HCT116 (cell line): ENCODE results near the gene DYNC1I1. TPM values are rescaled to one million over a fixed set of nuclear protein-coding genes. Genes with fewer than 3 reads are reported as not detected.

Experiments used
- ATAC-seq: fragments of 200-7000 bp; cut with Tn5 transposase; 2 replicates; pipeline ENCODE4 v1.9.1; 2020; ENCODE audit warnings: mild to moderate bottlenecking, moderate library complexity
- BruUV-seq: library from RNA; stranded (reverse); fragments of 400-500 nt; replicated peaks from 2 replicates; lab custom pipeline; 2021; lab: Mats Ljungman, UMichigan
- CTCF ChIA-PET: fragments of 300-600 bp; sonication (Branson Sonifier 250); formaldehyde crosslinking; loops from one replicate; lab custom pipeline; 2021; ENCODE audit warnings: antibody characterized with exemption; lab: Charles Lee
- POLR2A ChIA-PET: fragments of 300-600, 350-600 bp; sonication (Branson Sonifier 250); formaldehyde crosslinking; loops from one replicate; lab custom pipeline; 2021; ENCODE audit warnings: antibody characterized with exemption; lab: Charles Lee
- RAD21 ChIA-PET, 2 experiments: fragments of 300-600 bp; sonication (Branson Sonifier 250); formaldehyde crosslinking; loops; one replicate each; lab custom pipeline; 2023; ENCODE audit warnings: low total read pairs in 2 of 2; ENCODE audit not compliant: uncharacterized antibody in 2 of 2, unreplicated experiment in 2 of 2, low non-redundant PET in 1 of 2; lab: Charles Lee
- DNase-seq: peaks from one replicate; pipeline ENCODE4 v3.0.0-alpha.2; 2010; ENCODE audit warnings: low read depth, low spot score
- H2AFZ ChIP-seq: fragments of 200-600 bp; shearing (Covaris generic), sonication (generic); 2 replicates; pipeline ENCODE4 v1.6.1; 2017; ENCODE audit warnings: low read depth, mixed run types, mixed read lengths, antibody characterized with exemption, low read length; ENCODE audit not compliant: poor library complexity, severe bottlenecking
- H3K27ac ChIP-seq: 2 replicates; pipeline ENCODE4 v1.5.1; 2012; ENCODE audit warnings: low read depth, low read length
- H3K27me3 ChIP-seq: fragments of 200-600 bp; sonication (generic); 2 replicates; pipeline ENCODE4 v1.6.1; 2016; ENCODE audit warnings: mixed run types, low read length, mixed read lengths; ENCODE audit not compliant: insufficient read depth
- H3K36me3 ChIP-seq, 2 experiments: fragments of 200-500 bp in 1 of 2; fragments of 200-600 bp in 1 of 2; sonication (Bioruptor generic) in 1 of 2; sonication (generic) in 1 of 2; 2 replicates each; pipeline versions ENCODE4 v1.5.1 to v1.6.1; 2014 to 2016; ENCODE audit warnings: low read length in 2 of 2, inconsistent platforms in 1 of 2, mixed read lengths in 1 of 2, mixed run types in 1 of 2; ENCODE audit not compliant: insufficient read depth in 2 of 2, control insufficient read depth in 1 of 2
- H3K4me1 ChIP-seq, 2 experiments: fragments of 200-600 bp in 1 of 2; sonication (generic) in 1 of 2; 2 replicates each; pipeline versions ENCODE4 v1.5.1 to v1.6.1; 2012 to 2017; ENCODE audit warnings: low read length in 2 of 2, inconsistent platforms in 1 of 2, mild to moderate bottlenecking in 1 of 2, mixed read lengths in 1 of 2, mixed run types in 1 of 2, moderate library complexity in 1 of 2; ENCODE audit not compliant: insufficient read depth in 2 of 2, control insufficient read depth in 1 of 2
- H3K4me2 ChIP-seq: fragments of 200-600 bp; sonication (generic); 2 replicates; pipeline ENCODE4 v1.6.1; 2017; ENCODE audit warnings: mixed run types, low read length, mixed read lengths
- H3K4me3 ChIP-seq, 2 experiments: fragments of 200-600 bp in 1 of 2; sonication (generic) in 1 of 2; replicated peaks in 1 of 2; 2 replicates each; pipeline ENCODE4 v1.5.1; 2011 to 2016; ENCODE audit warnings: low read length in 2 of 2, control low read depth in 1 of 2, low read depth in 1 of 2, mild to moderate bottlenecking in 1 of 2, mixed read lengths in 1 of 2, mixed run types in 1 of 2
- H3K79me2 ChIP-seq: fragments of 200-600 bp; sonication (generic); 2 replicates; pipeline ENCODE4 v1.6.1; 2017; ENCODE audit warnings: mild to moderate bottlenecking, mixed run types, low read length, moderate library complexity, mixed read lengths; ENCODE audit not compliant: insufficient read depth
- H3K9ac ChIP-seq: fragments of 200-600 bp; sonication (generic); 2 replicates; pipeline ENCODE4 v1.6.1; 2016; ENCODE audit warnings: low read length, mixed read lengths
- H3K9me2 ChIP-seq: fragments of 200-600 bp; sonication (generic), shearing (Covaris generic); 2 replicates; pipeline ENCODE4 v1.6.1; 2017; ENCODE audit warnings: mixed run types, mild to moderate bottlenecking, moderate library complexity; ENCODE audit not compliant: insufficient read depth
- H3K9me3 ChIP-seq, 2 experiments: fragments of 200-500 bp in 1 of 2; fragments of 200-600 bp in 1 of 2; sonication (Bioruptor generic) in 1 of 2; sonication (generic) in 1 of 2; 2 replicates each; pipeline ENCODE4 v1.6.1; 2014 to 2017; ENCODE audit warnings: low read length in 2 of 2, mixed read lengths in 2 of 2, inconsistent platforms in 1 of 2, low read depth in 1 of 2, mild to moderate bottlenecking in 1 of 2, mixed run types in 1 of 2, moderate library complexity in 1 of 2; ENCODE audit not compliant: control insufficient read depth in 1 of 2, insufficient read depth in 1 of 2
- H4K20me1 ChIP-seq: fragments of 200-600 bp; sonication (generic), shearing (Covaris generic); 2 replicates; pipeline ENCODE4 v1.6.1; 2017; ENCODE audit warnings: mixed run types, mild to moderate bottlenecking, moderate library complexity; ENCODE audit not compliant: insufficient read depth
- EZH2 ChIP-seq: fragments of 200-600 bp; sonication (generic); IDR thresholded peaks from 2 replicates; pipeline ENCODE4 v1.6.1; 2017; ENCODE audit warnings: antibody characterized with exemption, mixed run types
- EZH2phosphoT487 ChIP-seq: fragments of 200-600 bp; IDR thresholded peaks from 2 replicates; pipeline ENCODE4 v1.6.1; 2018; ENCODE audit warnings: antibody characterized with exemption, borderline replicate concordance
- FOSL1 ChIP-seq: IDR thresholded peaks from 2 replicates; pipeline ENCODE4 v1.6.1; 2012; ENCODE audit warnings: low read depth
- JUND ChIP-seq: IDR thresholded peaks from 2 replicates; pipeline ENCODE4 v1.6.1; 2012
- POLR2A ChIP-seq: IDR thresholded peaks from 2 replicates; pipeline ENCODE4 v1.7.0; 2011; ENCODE audit warnings: borderline replicate concordance; ENCODE audit not compliant: insufficient read depth, insufficient read length; ENCODE audit errors: extremely low read depth
- POLR2AphosphoS5 ChIP-seq: IDR thresholded peaks from 2 replicates; pipeline ENCODE4 v1.6.1; 2011; ENCODE audit warnings: mild to moderate bottlenecking, low read depth, low read length, moderate library complexity
- SIN3A ChIP-seq: IDR thresholded peaks from 2 replicates; pipeline ENCODE4 v1.6.1; 2012; ENCODE audit warnings: low read depth
- SP1 ChIP-seq: IDR thresholded peaks from 2 replicates; pipeline ENCODE4 v1.6.1; 2012; ENCODE audit warnings: low read depth
- SRF ChIP-seq: IDR thresholded peaks from 2 replicates; pipeline ENCODE4 v1.6.1; 2012; ENCODE audit warnings: low read depth
- TCF7L2 ChIP-seq: IDR thresholded peaks from 2 replicates; pipeline ENCODE4 v1.7.0; 2011; ENCODE audit warnings: borderline replicate concordance, inconsistent platforms; ENCODE audit not compliant: insufficient read depth, insufficient read length; ENCODE audit errors: extremely low read depth
- YY1 ChIP-seq: IDR thresholded peaks from 2 replicates; pipeline ENCODE4 v1.6.1; 2011; ENCODE audit warnings: low read length, low read depth, moderate library complexity, mild to moderate bottlenecking; ENCODE audit not compliant: insufficient replicate concordance; ENCODE audit errors: extremely low read depth
- ZFX ChIP-seq: fragments of 450-650 bp; IDR thresholded peaks from 2 replicates; pipeline ENCODE4 v1.6.1; 2017
- ZNF274 ChIP-seq: fragments of 200-500 bp; sonication (Bioruptor generic); IDR thresholded peaks from 2 replicates; pipeline ENCODE4 v1.6.1; 2014; ENCODE audit warnings: mild to moderate bottlenecking, low read depth, low read length, inconsistent platforms
- intact Hi-C: fragments of 100-400 bp; cut with micrococcal nuclease; formaldehyde crosslinking; loops from 2 replicates; pipeline ENCODE4 v1.10.0; 2022
- total RNA-seq: library from RNA; stranded (reverse); gene quantifications from one replicate; pipeline ENCODE4 v1.2.1, GENCODE V29; 2021; ENCODE audit not compliant: unreplicated experiment
- TF ChIP-seq, protein P1 (sequence below): IDR thresholded peaks from 2 replicates; pipeline ENCODE4 v1.6.1; 2012
- TF ChIP-seq, protein P2 (sequence below), 3 experiments: fragments of 200-600 bp in 1 of 3; sonication (generic) in 1 of 3; IDR thresholded peaks in 2 of 3; conservative IDR thresholded peaks in 1 of 3; 2 replicates each; pipeline ENCODE4 v1.5.1; 2012 to 2017; ENCODE audit warnings: low read depth in 2 of 3, low read length in 2 of 3, antibody characterized with exemption in 1 of 3, borderline replicate concordance in 1 of 3, control low read depth in 1 of 3, mild to moderate bottlenecking in 1 of 3, mixed read lengths in 1 of 3, mixed run types in 1 of 3, moderate library complexity in 1 of 3; ENCODE audit not compliant: insufficient read depth in 1 of 3

DYNC1I1 gene
- total RNA-seq, 1 experiment from 2014 or later, result not detected

DNA sequence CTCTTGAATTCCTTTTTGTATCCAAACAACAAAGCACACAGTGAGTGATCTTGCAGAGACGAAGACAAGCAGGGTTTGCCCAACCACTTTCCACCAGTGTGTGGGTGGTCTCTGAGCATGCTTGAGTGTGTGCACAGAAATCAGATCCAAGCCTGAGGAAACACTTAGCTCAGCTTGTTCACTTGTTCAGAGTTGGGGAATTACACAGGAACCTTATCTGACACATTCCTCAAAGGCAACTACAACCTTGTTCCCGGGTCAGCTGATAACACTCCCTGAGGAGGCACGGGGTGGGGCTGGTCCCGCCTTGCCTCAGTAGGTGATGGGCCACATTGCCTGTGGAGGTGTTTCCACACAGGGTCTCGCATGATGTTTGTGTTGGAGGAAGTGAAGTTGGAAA, 216.9 kb downstream of the DYNC1I1 start:
- Histone ChIP-seq H3K9ac (no peak overlapping the region), H3K27me3 (peaks cover 32% of the 10 kb centered on the region), H3K4me1 (no peaks in the 10 kb centered on the region), H3K9me2 (no peaks in the 10 kb centered on the region), H3K4me3 (no peak overlapping the region), H3K79me2 (no peaks in the 10 kb centered on the region), H3K9me3 (no peaks in the 10 kb centered on the region), H3K4me2 (no peak overlapping the region), H3K36me3 (no peaks in the 10 kb centered on the region), H2AFZ (no peak overlapping the region), H3K27ac (no peak overlapping the region), H4K20me1 (no peaks in the 10 kb centered on the region)
- DNase-seq, result no peak
- RAD21 ChIA-PET, result no interaction called here
- intact Hi-C loops, result no loop called here
- no peak for ATAC-seq
- POLR2A ChIA-PET, result no interaction called here
- BruUV-seq, result no TSS peak
- CTCF ChIA-PET, result no interaction called here
- no peak for TF ChIP-seq EZH2phosphoT487
- no peak for TF ChIP-seq POLR2A
- TF ChIP-seq SRF, result no peak
- TF ChIP-seq FOSL1, result no peak
- TF ChIP-seq SIN3A, result no peak
- no peak for TF ChIP-seq ZNF274
- no peak for TF ChIP-seq JUND
- TF ChIP-seq TCF7L2, result no peak
- TF ChIP-seq, protein P1, sequence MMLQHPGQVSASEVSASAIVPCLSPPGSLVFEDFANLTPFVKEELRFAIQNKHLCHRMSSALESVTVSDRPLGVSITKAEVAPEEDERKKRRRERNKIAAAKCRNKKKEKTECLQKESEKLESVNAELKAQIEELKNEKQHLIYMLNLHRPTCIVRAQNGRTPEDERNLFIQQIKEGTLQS, result no peak
- TF ChIP-seq YY1, result no peak
- no peak for TF ChIP-seq ZFX
- TF ChIP-seq EZH2, result no peak
- TF ChIP-seq POLR2AphosphoS5, result no peak
- TF ChIP-seq, protein P2, sequence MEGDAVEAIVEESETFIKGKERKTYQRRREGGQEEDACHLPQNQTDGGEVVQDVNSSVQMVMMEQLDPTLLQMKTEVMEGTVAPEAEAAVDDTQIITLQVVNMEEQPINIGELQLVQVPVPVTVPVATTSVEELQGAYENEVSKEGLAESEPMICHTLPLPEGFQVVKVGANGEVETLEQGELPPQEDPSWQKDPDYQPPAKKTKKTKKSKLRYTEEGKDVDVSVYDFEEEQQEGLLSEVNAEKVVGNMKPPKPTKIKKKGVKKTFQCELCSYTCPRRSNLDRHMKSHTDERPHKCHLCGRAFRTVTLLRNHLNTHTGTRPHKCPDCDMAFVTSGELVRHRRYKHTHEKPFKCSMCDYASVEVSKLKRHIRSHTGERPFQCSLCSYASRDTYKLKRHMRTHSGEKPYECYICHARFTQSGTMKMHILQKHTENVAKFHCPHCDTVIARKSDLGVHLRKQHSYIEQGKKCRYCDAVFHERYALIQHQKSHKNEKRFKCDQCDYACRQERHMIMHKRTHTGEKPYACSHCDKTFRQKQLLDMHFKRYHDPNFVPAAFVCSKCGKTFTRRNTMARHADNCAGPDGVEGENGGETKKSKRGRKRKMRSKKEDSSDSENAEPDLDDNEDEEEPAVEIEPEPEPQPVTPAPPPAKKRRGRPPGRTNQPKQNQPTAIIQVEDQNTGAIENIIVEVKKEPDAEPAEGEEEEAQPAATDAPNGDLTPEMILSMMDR (IDR thresholded peaks at IDR 0.05 in 2 of 3, conservative IDR thresholded peaks at IDR 0.05 in 1 of 3; ENCODE audit: borderline replicate concordance in 1 of 3, insufficient read depth in 1 of 3, low read depth in 2 of 3, low read length in 2 of 3), result no peak
- no peak for TF ChIP-seq SP1
